Naive thymus-derived CD8-positive, alpha-beta T cell (primary cell): ENCODE measurements around the gene C1orf159. TPM values are rescaled to one million over a fixed set of nuclear protein-coding genes. Genes with fewer than 3 reads are reported as not detected.

Experiments
- ATAC-seq, 2 donors: fragments of 150-1000 bp; cut with Tn5 transposase in 1 of 2; sonication (Bioruptor Pico), chemical (Tn5 transposase) in 1 of 2; 1 replicate in 1 of 2; 2 replicates in 1 of 2; pipeline ENCODE4 v1.10.0; 2021; ENCODE audit warnings: mild to moderate bottlenecking in 2 of 2, moderate library complexity in 2 of 2
- POLR2A ChIA-PET: fragments of 350-600 bp; sonication (Branson Sonifier 250); formaldehyde crosslinking; loops from one replicate; lab custom pipeline; 2021; ENCODE audit warnings: antibody characterized with exemption; lab: Charles Lee
- DNase-seq, 10 donors: peaks; one replicate each; pipeline versions ENCODE4 v3.0.0 to v3.0.0-alpha.2; 2020 to 2022
- H3K27ac Mint-ChIP-seq, 10 donors: one replicate each; pipeline ENCODE4 v1.8.0; 2020 to 2022; ENCODE audit warnings: mild to moderate bottlenecking in 10 of 10, mixed read lengths in 10 of 10, moderate library complexity in 4 of 10, inconsistent platforms in 1 of 10
- H3K27me3 Mint-ChIP-seq, 5 donors: one replicate each; pipeline ENCODE4 v1.8.0; 2021 to 2022; ENCODE audit warnings: mixed read lengths in 5 of 5
- H3K36me3 Mint-ChIP-seq, 3 donors: one replicate each; pipeline ENCODE4 v1.8.0; 2020 to 2022; ENCODE audit warnings: mixed read lengths in 3 of 3, mild to moderate bottlenecking in 2 of 3, inconsistent platforms in 1 of 3
- H3K4me1 Mint-ChIP-seq, 4 donors: one replicate each; pipeline ENCODE4 v1.8.0; 2021 to 2022; ENCODE audit warnings: mixed read lengths in 4 of 4
- H3K4me3 Mint-ChIP-seq, 10 donors: one replicate each; pipeline ENCODE4 v1.8.0; 2020 to 2022; ENCODE audit warnings: mild to moderate bottlenecking in 10 of 10, mixed read lengths in 10 of 10, moderate library complexity in 6 of 10, inconsistent platforms in 1 of 10
- H3K9me3 Mint-ChIP-seq, 9 donors: one replicate each; pipeline ENCODE4 v1.8.0; 2020 to 2022; ENCODE audit warnings: mixed read lengths in 9 of 9, mild to moderate bottlenecking in 3 of 9, inconsistent platforms in 1 of 9, moderate library complexity in 1 of 9
- polyA plus RNA-seq, 3 donors: library from polyadenylated mRNA; unstranded; fragments of 300-500 nt; fragmentation: Illumina TruSeq; gene quantifications; one replicate each; pipeline ENCODE4 v1.2.3, GENCODE V29; 2021
- total RNA-seq, 8 experiments: library from RNA in 2 of 8; stranded (reverse) in 2 of 8; gene quantifications; one replicate each; pipeline ENCODE4 v1.2.3 and lab custom pipeline; 2021 to 2026

The C1orf159 gene
- total and polyA plus RNA-seq, 5 experiments from 2014 or later: 3.2 to 26.5 (median 10.7) TPM

DNA sequence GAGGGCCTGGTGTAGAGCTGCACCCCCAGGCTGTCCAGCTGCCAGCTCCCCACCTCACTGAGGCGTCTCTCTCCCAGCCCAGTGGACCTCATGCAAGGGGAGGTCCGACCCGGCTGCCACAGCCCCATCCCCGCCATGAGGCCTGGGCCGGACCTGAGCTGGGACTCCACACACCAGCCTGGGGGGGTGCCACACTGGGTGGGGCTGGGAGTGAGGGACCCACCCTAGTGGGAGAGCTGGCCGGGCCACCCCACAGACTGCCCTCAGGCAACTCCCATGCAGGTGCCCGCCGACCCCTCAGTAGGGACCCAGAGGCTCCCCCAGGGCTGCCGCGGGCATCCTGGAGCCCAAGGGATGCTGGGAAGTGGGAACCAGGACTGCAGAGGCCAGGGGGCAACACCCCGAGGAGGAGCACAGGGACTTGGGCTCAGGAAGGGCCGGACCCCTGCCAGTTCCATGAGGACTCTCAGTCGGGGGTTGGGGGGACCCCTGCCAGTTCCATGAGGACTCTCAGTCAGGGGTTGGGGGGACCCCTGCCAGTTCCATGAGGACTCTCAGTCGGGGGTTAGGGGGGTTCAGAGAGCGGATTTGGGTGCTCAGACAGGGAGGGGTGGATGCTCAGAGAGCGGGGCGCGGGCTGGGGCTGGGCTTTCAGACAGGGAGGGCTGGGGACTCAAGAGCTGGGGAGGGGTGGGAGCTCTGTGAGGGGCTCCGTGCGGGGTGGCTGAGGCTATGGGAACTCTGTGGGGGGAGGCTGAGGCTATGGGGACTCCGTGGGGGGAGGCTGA is 40.5 kb downstream of the C1orf159 start:
- H3K4me3 Mint-ChIP-seq: no peak overlapping the region
- DNase-seq (peak in 2 of 10 donors; percentile 5 to 57), ATAC-seq (no peak)
- H3K27me3 Mint-ChIP-seq: peaks cover 3 to 21% (median 8%) of the 10 kb centered on the region in 5 donors
- POLR2A ChIA-PET: interaction anchor here (0.8 to 1.8 kb wide), 2 partner anchors 11 to 38 kb away, joined by 3 to 5 read pairs; no protein-coding TSS in a partner anchor
- H3K9me3 Mint-ChIP-seq: no peaks in the 10 kb centered on the region
- H3K36me3 Mint-ChIP-seq: no peaks in the 10 kb centered on the region
- no peak overlapping the region for H3K27ac Mint-ChIP-seq
- H3K4me1 Mint-ChIP-seq: peaks cover 0 to 6% (median 0%) of the 10 kb centered on the region in 4 donors

DNA sequence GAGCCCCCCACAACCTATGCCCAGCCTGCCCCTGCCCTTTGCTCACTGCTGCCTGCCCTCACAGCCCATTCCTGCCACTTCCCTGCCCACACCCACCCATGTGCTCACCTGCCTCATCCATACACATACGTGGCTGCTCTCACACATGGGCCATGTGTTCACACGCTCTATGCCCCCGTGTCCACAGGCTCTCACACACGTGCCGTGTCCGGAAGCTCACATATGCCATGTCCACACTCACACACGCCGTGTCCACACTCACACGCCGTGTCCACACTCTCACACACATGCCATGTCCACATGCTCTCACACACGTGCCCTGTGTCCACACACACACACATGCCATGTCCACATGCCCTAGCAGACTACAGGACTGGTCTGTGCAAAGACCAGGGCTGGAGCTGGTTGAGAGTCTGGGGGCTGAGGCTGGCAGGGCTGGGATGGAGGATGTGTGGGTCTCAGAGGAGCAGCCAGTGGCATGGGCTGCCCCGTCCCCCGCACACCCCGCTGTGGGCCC is 41.2 kb downstream of the C1orf159 start:
- Mint-ChIP-seq H3K36me3 (no peaks in the 10 kb centered on the region), H3K4me1 (peaks cover 0 to 5% (median 3%) of the 10 kb centered on the region in 4 donors), H3K9me3 (no peaks in the 10 kb centered on the region), H3K27me3 (peaks cover 3 to 21% (median 8%) of the 10 kb centered on the region in 5 donors), H3K4me3 (no peak overlapping the region), H3K27ac (peak overlapping the region in 1 of 10 donors; percentile 49)
- DNase-seq (peak in 2 of 10 donors; percentile 4 to 37), ATAC-seq (no peak)
- POLR2A ChIA-PET: interaction anchor here (0.6 to 1.8 kb wide), 3 partner anchors 10 to 39 kb away, joined by 3 to 5 read pairs (median 3); no protein-coding TSS in a partner anchor

DNA sequence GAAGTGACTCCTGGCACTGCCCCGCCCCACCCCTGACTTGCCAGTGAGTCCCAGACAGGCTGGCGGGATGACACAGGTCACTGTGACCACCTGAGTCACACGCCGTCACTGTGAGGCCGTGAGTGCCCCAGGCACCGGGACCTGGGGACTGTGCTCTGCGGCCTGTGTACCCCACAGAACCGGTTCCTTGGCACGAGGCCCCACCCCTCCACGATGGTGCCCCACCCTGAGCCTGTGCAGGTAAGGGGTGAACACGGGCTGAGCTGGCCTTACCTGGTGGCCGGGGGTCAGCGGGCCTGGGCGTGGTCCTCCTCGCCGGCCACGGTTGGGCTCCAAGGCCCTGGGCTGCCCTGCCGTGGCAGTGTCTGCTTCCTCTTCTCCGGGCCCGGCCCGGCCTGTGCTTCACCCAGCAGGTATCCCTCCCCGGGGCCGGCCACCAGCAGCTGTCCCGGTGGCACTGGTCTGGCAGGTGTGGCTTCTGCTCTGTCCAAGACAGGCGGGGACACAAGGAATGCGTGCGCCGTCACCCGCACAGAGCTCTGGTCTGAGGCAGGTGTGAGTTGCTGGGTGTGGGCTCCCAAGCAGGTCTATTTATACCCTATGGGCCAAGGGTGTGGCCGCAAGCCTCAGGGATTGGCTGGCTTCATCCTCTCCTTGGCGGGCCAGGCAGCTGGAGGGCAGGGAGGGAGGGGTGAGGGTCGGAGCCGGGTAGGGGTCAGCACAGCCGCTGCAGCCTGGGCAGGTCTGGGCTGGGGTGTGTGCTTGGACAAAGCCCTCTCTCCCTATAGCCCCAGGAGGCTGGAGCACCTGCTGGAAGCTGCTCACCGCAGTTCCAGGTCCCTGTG is 41.9 kb downstream of the C1orf159 start, which contains the start of gene RNF223:
Gene RNF223, minus strand, starts transcription at position 564 of the 845 bp plus-strand sequence. CDS start 1,740 bp downstream, outside the sequence.
- no peaks in the 10 kb centered on the region for H3K36me3 Mint-ChIP-seq
- peaks cover 0 to 5% (median 2%) of the 10 kb centered on the region in 4 donors for H3K4me1 Mint-ChIP-seq
- H3K4me3 Mint-ChIP-seq: no peak within 1 kb of the TSS
- peak within 1 kb of the TSS in 1 of 10 donors; percentile 49 for H3K27ac Mint-ChIP-seq
- POLR2A ChIA-PET: interaction anchor here (0.6 to 1.8 kb wide), 2 partner anchors 10 to 19 kb away, joined by 3 to 5 read pairs; no protein-coding TSS in a partner anchor
- ATAC-seq: no peak
- DNase-seq: peak in 1 of 10 donors; percentile 4
- peaks cover 3 to 21% (median 8%) of the 10 kb centered on the region in 5 donors for H3K27me3 Mint-ChIP-seq
- no peaks in the 10 kb centered on the region for H3K9me3 Mint-ChIP-seq

DNA sequence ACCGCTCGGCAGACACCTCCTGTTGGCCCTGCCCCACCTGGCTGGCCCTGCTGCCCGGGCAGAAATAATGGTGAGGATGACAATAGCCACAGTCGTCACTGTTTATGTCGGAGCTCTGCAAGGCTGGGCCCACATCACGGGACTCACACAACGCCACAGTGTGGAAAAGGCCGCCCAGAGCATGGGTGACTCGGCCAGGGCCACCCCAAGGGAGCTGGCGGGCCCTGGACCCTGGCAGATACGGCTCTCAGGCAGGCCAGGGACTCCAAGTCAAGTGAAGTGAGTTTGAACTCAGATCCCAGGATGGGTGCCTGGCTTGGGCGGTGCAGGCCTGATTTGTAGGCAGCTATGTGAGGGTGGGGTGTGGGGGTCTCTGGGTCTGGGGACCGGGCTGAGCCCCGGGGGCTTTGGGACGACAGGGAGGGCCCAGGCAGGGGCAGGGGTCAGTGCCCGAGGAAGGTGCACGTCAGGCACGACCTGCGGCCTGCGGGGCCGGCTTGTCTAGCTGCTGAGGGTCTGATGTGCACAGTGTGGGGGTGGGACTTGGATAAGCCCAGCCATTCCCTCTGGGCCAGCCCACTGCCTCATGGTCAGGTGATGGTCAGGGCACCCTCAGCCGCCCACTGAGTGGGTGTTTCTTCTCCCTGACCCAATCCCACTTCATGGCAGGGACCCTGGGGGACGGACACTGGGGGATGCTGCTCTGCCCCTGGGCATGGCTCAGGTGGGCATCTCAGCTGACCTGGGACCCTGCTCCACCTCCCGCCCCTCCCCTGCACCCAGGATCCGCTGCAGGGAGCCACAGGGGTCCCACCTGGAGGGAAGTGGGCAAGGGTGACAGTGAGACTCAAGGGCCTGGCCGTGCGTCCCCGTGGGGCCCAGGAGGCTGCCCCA is 42.8 kb downstream of the C1orf159 start:
- Mint-ChIP-seq H3K27me3 (peaks cover 3 to 21% (median 8%) of the 10 kb centered on the region in 5 donors), H3K36me3 (no peaks in the 10 kb centered on the region), H3K9me3 (no peaks in the 10 kb centered on the region), H3K4me3 (no peak overlapping the region), H3K4me1 (peaks cover 4 to 9% (median 6%) of the 10 kb centered on the region in 4 donors), H3K27ac (no peak overlapping the region)
- ATAC-seq: no peak
- DNase-seq: no peak
- POLR2A ChIA-PET: no interaction called here

DNA sequence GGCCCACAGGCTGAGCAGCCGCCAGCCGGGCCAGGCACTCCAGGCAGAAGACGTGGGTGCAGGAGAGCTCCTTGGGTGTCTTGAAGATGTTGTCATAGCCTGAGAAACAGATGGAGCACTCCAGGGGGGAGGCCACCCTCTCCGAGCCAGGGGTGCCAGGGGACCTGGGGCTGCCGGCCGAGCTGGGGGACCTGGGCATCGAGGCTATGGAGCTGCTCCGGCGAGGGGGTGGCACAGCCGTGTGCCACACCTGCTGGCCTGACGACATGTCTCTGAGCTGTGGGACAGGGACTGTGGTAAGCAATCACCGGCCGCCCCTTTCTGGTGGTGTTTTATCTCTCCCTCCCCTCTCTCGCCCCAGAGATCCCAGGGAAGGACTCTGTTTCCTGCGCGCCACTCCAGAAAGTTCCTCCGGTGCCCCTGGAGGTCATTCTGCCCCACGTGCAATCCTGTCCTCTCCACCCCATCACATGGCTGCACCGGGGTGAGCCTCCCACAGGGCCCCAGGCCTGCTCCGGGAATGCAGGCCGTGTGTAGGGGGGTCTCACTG is 43.5 kb downstream of the C1orf159 start:
- H3K36me3 Mint-ChIP-seq: no peaks in the 10 kb centered on the region
- H3K4me1 Mint-ChIP-seq: peaks cover 4 to 10% (median 7%) of the 10 kb centered on the region in 4 donors
- no peak overlapping the region for H3K4me3 Mint-ChIP-seq
- ATAC-seq: no peak
- H3K27me3 Mint-ChIP-seq: peaks cover 3 to 21% (median 8%) of the 10 kb centered on the region in 5 donors
- DNase-seq: no peak
- H3K27ac Mint-ChIP-seq: no peak overlapping the region
- POLR2A ChIA-PET: no interaction called here
- no peaks in the 10 kb centered on the region for H3K9me3 Mint-ChIP-seq

DNA sequence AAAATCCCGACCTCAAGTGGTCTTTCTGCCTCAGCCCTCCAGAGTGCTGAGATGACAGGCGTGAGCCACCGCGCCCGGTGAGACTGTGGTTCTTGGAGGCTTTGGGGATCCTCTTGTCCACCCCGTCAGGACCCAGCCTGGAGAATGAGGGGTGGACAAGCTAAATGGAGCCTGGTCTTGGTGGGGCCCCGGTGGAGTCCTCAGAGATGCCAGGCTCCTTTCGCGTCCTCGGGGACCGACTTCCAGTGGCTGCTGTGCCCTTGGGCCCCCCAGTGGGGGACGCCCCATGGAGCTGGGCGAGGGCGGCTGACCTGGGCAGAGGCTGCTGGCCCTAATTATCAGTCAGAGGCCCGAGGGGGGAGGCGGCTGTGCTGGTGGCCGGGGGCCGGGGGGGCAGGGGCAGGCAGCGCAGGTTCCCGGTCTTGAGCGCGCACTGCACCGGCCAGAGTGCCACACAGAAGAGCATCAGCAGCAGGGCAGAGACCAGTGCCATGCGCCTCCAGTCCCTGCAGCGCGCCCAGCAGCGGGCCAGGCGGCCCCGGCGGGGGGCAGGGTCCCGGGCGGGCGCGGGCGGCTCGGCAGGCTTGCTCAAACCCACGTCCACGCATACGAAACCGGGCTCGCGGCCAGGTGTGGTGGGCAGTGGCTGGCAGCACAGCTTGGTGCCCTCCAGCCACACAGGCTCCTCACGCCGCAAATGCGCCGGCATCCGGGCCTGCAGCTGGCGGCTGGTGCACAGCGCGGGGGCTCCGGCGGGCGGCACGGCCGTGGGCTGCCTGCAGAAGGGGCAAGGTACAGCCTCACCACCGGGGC is 44.2 kb downstream of the C1orf159 start:
- Mint-ChIP-seq H3K9me3 (no peaks in the 10 kb centered on the region), H3K27me3 (peaks cover 3 to 21% (median 8%) of the 10 kb centered on the region in 5 donors), H3K27ac (peak overlapping the region in 1 of 10 donors; percentile 13), H3K4me1 (peaks cover 4 to 11% (median 8%) of the 10 kb centered on the region in 4 donors), H3K36me3 (no peaks in the 10 kb centered on the region), H3K4me3 (peak overlapping the region in 1 of 10 donors; percentile 10)
- ATAC-seq (no peak), DNase-seq (no peak)
- POLR2A ChIA-PET: no interaction called here

DNA sequence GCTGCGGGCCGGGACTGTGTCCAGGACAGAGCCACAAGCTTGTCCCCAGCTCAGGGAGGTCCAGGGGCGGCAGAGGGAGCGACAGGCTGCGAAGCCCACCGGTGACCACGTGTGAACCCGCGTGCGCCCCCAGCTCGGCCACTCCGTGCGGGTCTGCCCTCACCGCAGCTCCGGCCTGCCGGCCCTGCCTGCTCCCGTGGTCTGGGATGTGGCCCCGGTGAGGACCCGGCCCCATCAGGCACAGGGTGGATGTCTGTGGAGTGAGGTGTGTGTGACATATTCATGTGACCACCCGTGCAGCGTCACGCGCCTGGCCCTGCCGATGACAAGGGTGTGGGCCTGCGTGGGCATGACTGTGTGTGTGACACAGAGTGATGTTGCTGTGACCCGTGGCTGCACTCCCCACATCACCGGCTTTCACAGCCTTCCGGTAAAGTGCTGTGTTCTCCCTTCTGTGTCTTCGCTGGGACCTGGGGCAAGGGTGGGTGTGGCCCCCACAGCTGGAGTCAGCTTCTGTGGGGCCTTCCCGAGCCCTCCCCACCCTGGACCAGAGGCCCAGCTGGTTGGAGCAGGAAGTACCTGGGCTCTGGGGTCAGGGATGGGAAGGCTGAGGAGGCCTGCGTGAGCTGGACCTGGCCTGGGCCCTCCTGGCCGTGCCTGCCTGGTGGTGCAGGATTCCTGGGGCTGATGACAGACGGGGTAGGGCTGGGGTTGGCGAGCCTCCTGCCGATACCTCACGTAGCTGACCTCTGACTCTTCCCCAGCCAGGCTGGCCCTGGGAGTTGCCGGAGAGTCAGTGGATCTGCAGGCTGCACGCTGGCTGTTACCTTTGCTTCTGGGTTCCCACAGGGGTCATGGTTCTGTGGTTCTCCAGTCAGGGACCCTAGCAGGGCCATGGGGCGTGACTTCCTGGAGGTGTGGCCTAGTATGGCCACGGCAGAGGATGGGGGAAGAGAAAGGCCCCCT is 45.9 kb downstream of the C1orf159 start:
- ATAC-seq (no peak), DNase-seq (no peak)
- H3K4me3 Mint-ChIP-seq: peak overlapping the region in 9 of 10 donors; percentile 14 to 57 (median 48)
- H3K4me1 Mint-ChIP-seq: peaks cover 6 to 17% (median 11%) of the 10 kb centered on the region in 4 donors
- POLR2A ChIA-PET: interaction anchor here (0.6 to 1.6 kb wide), 6 partner anchors 9 to 137 kb away, joined by 3 to 8 read pairs (median 3); no protein-coding TSS in a partner anchor
- peak overlapping the region in 2 of 10 donors; percentile 33 to 83 for H3K27ac Mint-ChIP-seq
- H3K27me3 Mint-ChIP-seq: peaks cover 3 to 21% (median 8%) of the 10 kb centered on the region in 5 donors
- no peaks in the 10 kb centered on the region for H3K9me3 Mint-ChIP-seq
- H3K36me3 Mint-ChIP-seq: no peaks in the 10 kb centered on the region

DNA sequence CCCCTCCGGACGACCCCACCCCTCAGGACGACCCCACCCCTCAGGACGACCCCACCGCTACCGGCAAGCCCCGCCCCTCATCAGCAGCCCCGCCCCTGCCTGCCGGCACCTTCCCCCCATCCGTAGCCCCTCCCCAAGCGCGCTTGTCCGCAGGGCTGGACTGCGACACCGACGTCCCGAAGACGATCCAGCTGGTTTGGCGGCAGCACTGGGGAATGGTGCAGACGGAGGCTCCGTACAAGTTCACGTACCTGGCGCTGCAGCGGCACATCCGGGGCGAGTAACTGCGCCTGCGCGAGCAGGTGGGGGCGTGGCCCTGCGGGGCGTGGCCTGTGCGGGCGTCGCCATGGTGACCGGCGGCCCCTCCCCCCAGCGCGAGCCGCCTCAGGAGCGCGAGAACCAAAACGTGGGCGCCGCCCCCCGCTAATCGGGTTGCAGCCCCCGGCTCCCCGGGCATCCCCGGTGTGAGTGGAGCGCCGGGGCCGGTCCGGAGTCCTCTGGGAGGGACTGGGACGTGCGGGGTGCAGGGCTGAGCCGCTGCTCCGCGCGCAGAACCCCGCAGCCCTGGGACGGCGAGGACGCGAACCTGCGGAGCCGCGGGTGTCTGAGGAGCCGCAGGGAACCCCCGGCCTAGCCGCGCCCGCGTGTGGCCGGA is 46.7 kb downstream of the C1orf159 start:
- H3K4me1 Mint-ChIP-seq: peaks cover 7 to 19% (median 12%) of the 10 kb centered on the region in 4 donors
- no peaks in the 10 kb centered on the region for H3K36me3 Mint-ChIP-seq
- POLR2A ChIA-PET: interaction anchor here (0.6 to 1.6 kb wide), 5 partner anchors 10 to 138 kb away, joined by 3 to 8 read pairs (median 3); no protein-coding TSS in a partner anchor

DNA sequence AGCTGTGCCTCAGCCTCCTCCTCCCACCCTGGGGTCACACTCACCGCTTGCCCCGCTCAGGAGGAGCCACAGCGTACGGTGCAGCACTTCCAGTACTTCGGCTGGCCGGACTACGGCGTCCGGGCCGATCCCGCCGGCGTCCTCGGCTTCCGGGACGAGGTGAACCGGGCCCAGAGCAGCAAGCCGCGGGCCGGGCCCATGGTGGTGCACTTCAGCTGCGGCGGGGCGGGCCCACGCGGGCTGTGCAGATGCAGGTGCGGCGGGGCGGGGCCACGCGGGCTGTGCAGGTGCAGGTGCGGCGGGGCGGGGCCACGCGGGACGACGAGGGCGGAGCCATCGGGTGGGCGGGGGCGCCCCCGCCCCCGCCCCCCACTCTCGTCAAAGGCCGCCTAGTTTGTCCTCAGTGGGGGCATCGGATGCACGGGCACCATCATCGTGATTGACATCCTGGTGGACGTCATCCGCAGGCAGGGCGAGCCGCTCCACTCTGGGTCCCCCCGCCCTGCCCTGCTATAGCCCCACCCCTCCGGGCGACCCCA is 47.3 kb downstream of the C1orf159 start:
- peaks cover 0 to 11% (median 0%) of the 10 kb centered on the region in 5 donors for H3K27me3 Mint-ChIP-seq
- H3K36me3 Mint-ChIP-seq: no peaks in the 10 kb centered on the region
- ATAC-seq (peak; percentile 57 to 69), DNase-seq (peak; percentile 46 to 87 (median 68))
- peak overlapping the region in 5 of 10 donors; percentile 81 to 89 (median 85) for H3K27ac Mint-ChIP-seq
- H3K9me3 Mint-ChIP-seq: no peaks in the 10 kb centered on the region
- POLR2A ChIA-PET: interaction anchor here (0.8 to 1.6 kb wide), 4 partner anchors 10 to 307 kb away, joined by 3 to 8 read pairs (median 4); partner anchors contain the start of gene AURKAIP1
- peaks cover 9 to 21% (median 16%) of the 10 kb centered on the region in 4 donors for H3K4me1 Mint-ChIP-seq
- peak overlapping the region; percentile 62 to 90 (median 76) for H3K4me3 Mint-ChIP-seq

More for the DNA sequence above, 46.7 kb downstream of the C1orf159 start:
- ATAC-seq (peak; percentile 52 to 54), DNase-seq (peak; percentile 84 to 96 (median 92))
- Mint-ChIP-seq H3K9me3 (no peaks in the 10 kb centered on the region), H3K27ac (peak overlapping the region in 7 of 10 donors; percentile 83 to 95 (median 89)), H3K27me3 (peaks cover 0 to 13% (median under 1%) of the 10 kb centered on the region in 5 donors), H3K4me3 (peak overlapping the region; percentile 68 to 90 (median 79))
